CD4-positive, alpha-beta T cell treated with Interleukin-12 subunit alpha and Interleukin-12 subunit beta, for 1 hour (primary cell): ENCODE measurements around the gene MTX3.
A peak's percentile ranks its signal among the peaks of the same experiment; 100 is the strongest.

Source experiments
- DNase-seq: peaks from one replicate; pipeline ENCODE4 v3.0.0-alpha.2; 2020

MTX3 gene

GRCh38 chr5:79982136-79982535 lies 8.9 kb downstream of the MTX3 start:
- peak; percentile 1 for DNase-seq

DNA sequence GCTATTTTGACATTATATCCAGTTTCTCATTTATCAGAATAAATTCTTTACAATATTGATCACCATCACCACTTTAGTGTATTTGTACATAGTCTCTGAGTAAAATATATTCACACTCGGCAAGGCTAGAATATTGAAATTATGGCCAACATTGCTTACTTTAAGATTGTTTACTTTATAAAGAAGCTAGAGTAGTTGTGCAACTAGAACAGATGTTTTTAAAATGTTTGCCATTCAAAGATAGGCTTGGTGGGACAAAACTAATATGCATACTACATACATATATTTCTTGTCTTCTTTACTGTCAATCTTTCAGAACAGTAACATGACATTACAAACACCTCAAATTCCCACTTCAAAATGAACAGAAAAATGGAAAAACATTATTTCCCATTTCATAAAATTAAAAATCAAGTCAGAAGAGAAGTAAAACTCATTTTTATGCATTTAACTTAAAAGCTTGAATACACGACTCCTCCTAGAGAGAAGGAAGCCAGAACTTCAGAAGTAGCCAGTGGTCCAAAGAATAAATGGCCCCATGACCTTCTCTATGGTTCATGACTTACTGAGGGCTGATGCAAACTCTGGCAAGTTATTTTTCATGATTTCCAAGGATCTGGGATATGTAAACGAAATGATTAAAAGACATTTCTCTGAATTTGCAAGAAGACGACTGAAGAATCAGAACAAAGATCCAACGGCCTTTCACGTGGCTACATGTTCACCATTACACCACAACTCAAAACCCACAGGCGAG lies 14.1 kb downstream of the MTX3 start:
- no peak for DNase-seq

DNA sequence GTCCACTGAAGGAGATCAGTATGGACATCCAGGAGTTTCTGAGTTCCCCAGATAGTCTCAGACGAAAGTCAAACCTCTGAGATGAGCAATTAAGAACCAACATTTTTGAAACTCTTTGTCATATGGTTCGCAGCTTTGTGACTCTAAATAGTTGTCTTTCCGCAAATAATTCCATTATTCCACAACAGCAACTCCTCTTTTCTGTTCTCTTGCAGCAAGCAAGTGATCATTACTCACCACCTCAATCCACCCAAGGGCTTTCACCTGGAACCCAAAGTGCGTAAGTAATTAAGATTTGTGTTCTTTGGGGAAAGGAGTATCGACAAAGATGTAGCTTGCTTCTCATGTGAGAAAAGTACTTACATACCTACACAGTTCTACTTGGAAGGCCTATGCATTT lies 15.6 kb downstream of the MTX3 start:
- DNase-seq = no peak

- no peak for DNase-seq
Observed at GRCh38 chr5:79974886-79975285, 16.2 kb downstream of the MTX3 start.

- no peak for DNase-seq
Observed at GRCh38 chr5:79973996-79974395, 17.1 kb downstream of the MTX3 start.

DNA sequence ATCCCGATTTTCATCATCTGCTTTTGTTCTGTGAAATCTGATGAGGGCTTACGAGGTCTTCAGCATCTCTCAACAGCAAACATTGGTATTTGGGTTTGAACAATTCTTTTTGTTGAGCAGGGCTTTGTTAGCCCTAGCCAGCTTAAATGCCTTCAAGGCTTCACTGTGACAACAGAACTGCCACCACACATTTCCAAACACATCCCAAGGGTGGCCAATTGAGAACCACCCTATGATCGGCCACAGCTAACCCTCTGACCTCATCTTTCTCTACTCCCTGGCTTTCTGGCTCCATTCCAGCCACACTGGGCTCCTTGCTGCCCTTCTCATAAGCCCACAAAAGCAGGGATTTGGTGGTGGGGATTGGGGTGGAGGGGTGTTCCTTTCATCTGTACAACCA lies 17.6 kb downstream of the MTX3 start:
- no peak for DNase-seq

DNA sequence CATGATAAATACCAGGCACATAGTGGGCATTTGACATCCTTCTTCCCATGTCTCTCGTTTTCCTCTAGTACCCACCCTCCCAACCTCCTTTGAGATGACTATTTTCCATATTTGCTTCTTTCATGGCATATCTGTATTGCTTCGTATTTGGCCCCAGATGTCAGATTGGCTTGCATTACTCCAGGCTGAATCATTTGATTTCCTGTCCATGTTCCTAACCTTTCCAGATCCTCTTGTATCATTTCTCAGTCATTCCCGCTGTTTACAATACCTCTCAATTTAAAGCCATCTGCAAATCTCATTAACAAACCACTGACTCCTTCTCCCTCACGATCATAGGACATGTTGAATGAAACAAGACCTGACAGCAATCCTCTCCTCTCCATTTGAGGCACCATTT lies 19.9 kb downstream of the MTX3 start:
- no peak for DNase-seq

- no peak for DNase-seq
Observed at GRCh38 chr5:79966448-79966847, 24.6 kb downstream of the MTX3 start.

DNA sequence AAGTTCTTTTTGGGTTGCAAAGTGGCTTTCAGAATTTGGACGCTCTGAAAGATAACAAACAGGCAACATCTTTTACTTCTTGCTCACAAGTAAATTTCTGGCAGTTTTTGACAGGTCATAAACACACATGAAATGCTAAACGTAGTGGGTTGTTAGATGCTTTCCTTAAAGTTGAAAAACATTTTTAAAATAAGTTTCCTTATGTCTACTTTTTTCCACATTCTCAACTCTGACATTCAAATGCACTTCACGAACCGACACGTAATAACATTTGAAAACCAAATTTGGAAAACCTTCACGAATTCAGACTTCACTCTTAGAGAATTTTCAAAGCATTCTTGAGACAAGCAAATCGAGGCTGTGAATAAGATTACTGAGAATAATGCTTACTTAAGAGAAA lies 26.9 kb downstream of the MTX3 start:
- DNase-seq = no peak

GRCh38 chr5:79963261-79964061 lies 27.6 kb downstream of the MTX3 start:
- no peak for DNase-seq

DNA sequence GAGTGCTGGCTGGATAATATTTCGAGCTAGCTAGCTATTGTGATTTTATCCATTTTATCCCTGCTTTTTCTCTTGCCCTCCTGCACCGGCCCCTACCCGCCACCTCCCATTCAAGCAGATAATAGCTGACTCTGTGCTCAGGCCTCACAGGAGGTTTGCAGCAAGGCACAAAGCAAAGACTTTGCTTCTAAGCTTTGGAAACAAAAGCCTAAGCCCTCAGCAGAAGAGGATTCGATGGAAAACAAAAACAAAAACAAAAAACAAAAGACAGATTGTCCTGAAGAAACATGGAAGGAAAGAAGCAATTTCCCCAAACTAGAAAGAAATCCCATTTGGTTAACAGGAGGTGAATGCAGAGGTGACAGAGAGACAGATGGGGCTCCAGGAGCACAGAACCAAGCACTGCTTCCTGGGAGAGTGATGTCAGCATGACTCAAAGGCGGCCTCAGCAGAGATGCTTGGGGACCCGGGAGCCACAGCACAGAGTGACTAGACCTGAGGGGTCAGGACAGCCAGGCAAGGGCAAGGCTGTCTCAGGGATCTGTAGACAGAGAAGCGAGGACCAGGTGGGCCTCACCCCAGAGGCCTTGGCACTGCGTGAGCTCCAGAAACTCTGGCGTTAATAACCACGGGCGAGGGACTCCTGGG lies 28.4 kb downstream of the MTX3 start:
- DNase-seq = no peak

- DNase-seq = no peak
Observed at GRCh38 chr5:79961716-79962574, 29.1 kb downstream of the MTX3 start.

DNA sequence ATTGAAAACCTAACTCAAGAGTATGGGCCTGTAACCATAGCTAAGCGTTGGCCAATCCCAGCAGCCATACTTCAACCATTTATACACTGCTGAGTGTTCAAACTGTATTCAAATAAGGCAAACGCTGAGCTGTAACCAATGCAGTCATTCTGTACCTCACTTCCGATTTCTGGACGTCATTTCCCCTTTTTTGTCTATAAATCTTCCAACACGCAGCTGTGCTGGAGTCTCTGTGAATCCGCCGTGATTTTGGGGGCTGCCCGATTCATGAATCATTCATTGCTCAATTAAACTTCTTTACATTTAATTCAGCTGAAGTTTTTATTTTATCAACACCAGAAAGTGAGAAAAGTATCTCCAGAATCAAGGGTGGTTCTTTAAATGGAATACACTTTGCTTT lies 31.7 kb downstream of the MTX3 start:
- no peak for DNase-seq

GRCh38 chr5:79955941-79956670 lies 35.0 kb downstream of the MTX3 start:
- DNase-seq = no peak

DNA sequence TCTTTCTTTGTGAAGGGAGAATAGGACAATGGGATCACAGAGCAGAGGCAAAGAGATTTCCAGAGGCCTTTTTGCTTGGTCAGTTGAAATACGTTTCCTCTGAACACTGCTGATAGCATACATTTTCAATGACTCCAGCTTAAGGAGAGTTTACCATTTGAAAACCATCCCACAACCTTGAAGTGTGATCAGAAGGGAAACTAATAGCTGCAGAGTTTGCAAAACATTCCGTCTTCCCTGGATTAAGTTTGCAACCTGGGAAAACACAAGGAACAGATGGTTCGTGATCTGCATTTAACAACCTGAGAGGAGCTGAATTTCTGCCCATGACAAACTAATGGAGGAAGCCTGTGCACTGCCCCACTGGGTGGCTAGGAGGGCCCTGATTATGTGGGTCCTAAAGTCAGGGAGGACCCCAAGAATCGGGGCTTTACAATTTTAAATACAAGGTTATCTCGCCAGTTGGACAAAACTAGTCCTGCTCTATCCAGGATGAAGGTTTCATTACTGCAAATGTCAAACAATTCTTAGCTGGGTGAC lies 35.6 kb downstream of the MTX3 start:
- no peak for DNase-seq

GRCh38 chr5:79954620-79955019 lies 36.4 kb downstream of the MTX3 start:
- DNase-seq = no peak

GRCh38 chr5:79947567-79947966 lies 43.5 kb downstream of the MTX3 start:
- DNase-seq = no peak

GRCh38 chr5:79938468-79938867 lies 52.6 kb downstream of the MTX3 start:
- no peak for DNase-seq

- DNase-seq = no peak
Observed at GRCh38 chr5:79936646-79937216, 54.3 kb downstream of the MTX3 start.

DNA sequence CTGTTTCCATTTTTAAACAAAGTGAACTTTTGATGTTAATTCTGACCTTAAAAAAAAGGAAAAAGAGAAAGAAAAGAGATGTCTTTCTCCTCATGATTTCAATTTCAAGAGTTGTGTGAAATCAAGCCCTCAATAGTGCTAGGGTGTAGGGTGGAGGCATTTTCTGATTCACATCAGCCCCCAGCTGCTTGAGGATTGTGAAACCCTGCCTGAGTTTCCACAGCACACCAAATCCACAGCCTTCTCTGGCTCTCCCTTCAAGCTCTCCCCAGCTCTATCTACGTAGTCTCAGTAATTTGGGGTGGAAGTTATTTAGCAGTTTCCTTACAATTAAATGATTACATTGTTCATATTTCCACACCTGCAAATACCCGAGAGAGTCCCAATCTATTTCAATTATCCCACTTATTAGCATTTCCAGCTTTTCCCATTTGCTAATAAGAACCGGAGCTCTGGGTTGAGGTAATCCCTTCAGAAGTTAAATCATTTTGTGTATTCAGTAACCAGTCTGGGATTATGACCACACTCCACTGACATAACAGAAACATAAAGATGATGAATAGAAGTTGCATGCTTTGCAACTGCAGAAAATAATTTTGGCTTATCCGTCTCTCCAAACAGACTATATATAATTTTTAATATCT lies 54.9 kb downstream of the MTX3 start:
- DNase-seq = no peak

- DNase-seq = no peak
Observed at GRCh38 chr5:79934681-79935080, 56.4 kb downstream of the MTX3 start.
